Heart left ventricle (tissue), 16 donors: ENCODE data around the gene TMEM185B. TPM values are rescaled to one million over a fixed set of nuclear protein-coding genes. Genes with fewer than 3 reads are reported as not detected.

ENCODE experiments used
- ATAC-seq, 4 donors: fragments of 200-7000 bp; cut with Tn5 transposase; one replicate each; pipeline ENCODE4 v1.9.1; 2020 to 2022; ENCODE audit warnings: moderate library complexity in 4 of 4, mild to moderate bottlenecking in 3 of 4, moderate number of reproducible peaks in 1 of 4
- DNase-seq, 5 donors: peaks; one replicate each; pipeline ENCODE4 v3.0.0-alpha.2; 2020
- H3K27ac ChIP-seq, 12 donors: fragments of 200-600 bp; sonication (generic) in 4 of 12; one replicate each; pipeline versions ENCODE4 v1.5.0 to v1.8.0; 2016 to 2022; ENCODE audit warnings: mild to moderate bottlenecking in 2 of 12
- H3K27me3 ChIP-seq, 9 donors: fragments of 200-600 bp; sonication (generic) in 2 of 9; one replicate each; pipeline versions ENCODE4 v1.5.1 to v1.8.0; 2016 to 2022; ENCODE audit warnings: mild to moderate bottlenecking in 3 of 9
- H3K36me3 ChIP-seq, 9 donors: fragments of 200-600 bp; sonication (generic) in 2 of 9; one replicate each; pipeline versions ENCODE4 v1.5.0 to v1.8.0; 2018 to 2022; ENCODE audit warnings: mild to moderate bottlenecking in 2 of 9
- H3K4me1 ChIP-seq, 12 donors: fragments of 200-600 bp; sonication (generic) in 4 of 12; one replicate each; pipeline versions ENCODE4 v1.5.0 to v1.8.0; 2016 to 2022; ENCODE audit warnings: mild to moderate bottlenecking in 3 of 12
- H3K4me3 ChIP-seq, 12 donors: fragments of 200-600 bp; sonication (generic) in 4 of 12; one replicate each; pipeline versions ENCODE4 v1.5.0 to v1.8.0; 2017 to 2022; ENCODE audit warnings: mild to moderate bottlenecking in 9 of 12, moderate library complexity in 4 of 12
- H3K9me3 ChIP-seq, 12 donors: fragments of 200-600 bp; sonication (generic) in 4 of 12; one replicate each; pipeline versions ENCODE4 v1.5.0 to v1.8.0; 2016 to 2022; ENCODE audit warnings: mild to moderate bottlenecking in 1 of 12
- CTCF ChIP-seq, 12 donors: fragments of 200-600 bp; sonication (generic) in 4 of 12; IDR thresholded peaks; one replicate each; pipeline versions ENCODE4 v1.5.0 to v1.8.0; 2018 to 2022; ENCODE audit warnings: antibody characterized with exemption in 12 of 12, mild to moderate bottlenecking in 5 of 12
- POLR2A ChIP-seq, 2 donors: fragments of 450-650 bp; IDR thresholded peaks; one replicate each; pipeline ENCODE4 v1.6.1; 2017; ENCODE audit warnings: antibody characterized with exemption in 2 of 2, mild to moderate bottlenecking in 2 of 2, moderate library complexity in 2 of 2
- WGBS, 4 donors: extraction: QIAGEN DNeasy Blood & Tissue Kit in 2 of 4; methylation state at CpG; one replicate each; pipeline versions ENCODE4 v1.1.5 to v1.1.7; 2013 to 2018; 5-methylcytosine and 5-hydroxymethylcytosine counted together
- intact Hi-C, 10 donors: fragments of 100-400 bp; cut with DNase I; formaldehyde crosslinking; loops; one replicate each; pipeline versions ENCODE4 v1.11.1 to v1.14.2; 2022
- polyA plus RNA-seq, 2 donors: library from polyadenylated mRNA; stranded (reverse); fragments of 200-250 nt; gene quantifications; one replicate each; pipeline ENCODE4 v1.2.3, GENCODE V29; 2013
- total RNA-seq, 9 donors: library from RNA; depleted of rRNA in 2 of 9; stranded (reverse); fragments of >200 nt in 2 of 9; fragmentation: NEBNext Ultra II Directional in 3 of 9; extraction: Animal tissue kit (Norgen Biotek cat#: 25700) in 3 of 9; gene quantifications; one replicate each; pipeline versions ENCODE4 v1.1.0 to v1.2.4, GENCODE V29; 2016 to 2023
- donor health status: ischemic (EF 13 %, LVEDD 7.1; RV severe dilation, severe dysfunction).
- donor health status: healthy with polysubstance abuse.
- donor health status: DM: no; HTN: yes; CAD: no.
- donor health status: DM: no; HTN: no; CAD: no.
- donor health status: ischemic (EF 25% LVEDD 6.9; RV normal size, moderate dysfunction).
- donor health status: ischemic (EF 25% LVEDD 5.7; RV mildly dilated, moderate dysfunction).
- donor health status: healthy.
- donor health status: DM: yes; HTN: yes; CAD: no.
- donor health status: ischemic (EF 35%, LVEDD 5.7; RV mildly dilated, moderate dysfunction).
- donor health status: nonischemic (EF 11% LVEDD 7.7; RV severe dilation, severe dysfunction).
- donor health status: DM: yes; HTN: yes; CAD: no.
- donor health status: PGD.
- donor health status: ischemic (EF 29% LVEDD 5.4; RV normal size, mild dysfunction).
- donor health status: nonischemic (EF 23%, LVEDD 6.1; RV moderate dilation, normal function).

Gene TMEM185B
- total and polyA plus RNA-seq, 11 donors: 7.8 to 29.8 (median 22.5) TPM

DNA sequence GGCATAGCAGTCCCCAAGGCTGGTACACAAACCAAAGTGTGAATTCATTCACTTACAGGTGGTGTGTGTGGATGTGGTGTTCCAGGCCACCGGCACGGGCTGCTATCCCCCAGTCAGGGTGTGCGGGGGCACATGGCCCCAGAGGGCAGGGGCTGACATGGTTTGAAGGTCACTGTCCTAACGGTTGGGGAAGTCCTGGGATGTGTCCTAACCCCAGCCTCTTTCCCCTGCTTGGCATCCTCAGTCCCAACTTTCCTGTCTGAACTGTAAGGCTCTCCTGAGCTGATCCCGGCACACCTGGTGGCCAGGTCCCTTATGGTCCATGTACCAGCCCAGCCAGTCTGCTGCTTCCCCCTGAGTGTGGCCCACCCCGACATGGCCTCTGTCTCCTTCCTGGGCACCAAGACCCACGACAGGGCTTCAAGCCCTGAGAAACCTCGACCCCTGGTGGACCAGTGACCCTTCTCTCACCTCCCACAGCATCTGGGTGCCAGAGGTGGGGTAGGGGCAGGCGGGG lies 2.4 kb upstream of the TMEM185B start:
- intact Hi-C loops: loop anchor here in 4 of 10 donors (5.0 to 10.0 kb wide), 2 partner anchors 87 to 89 kb away; no protein-coding TSS in a partner anchor
- no peaks in the 10 kb centered on the region for H3K27me3 ChIP-seq
- DNase-seq: no peak
- H3K4me1 ChIP-seq: peaks cover 0 to 41% (median 25%) of the 10 kb centered on the region in 12 donors
- no peak overlapping the region for H3K4me3 ChIP-seq
- H3K36me3 ChIP-seq: peaks cover 0 to 13% (median 0%) of the 10 kb centered on the region in 9 donors
- no peak for TF ChIP-seq POLR2A (IDR thresholded peaks at IDR 0.05)
- TF ChIP-seq CTCF (IDR thresholded peaks at IDR 0.05): no peak
- no peak for ATAC-seq
- peaks cover 0 to 11% (median 0%) of the 10 kb centered on the region in 12 donors for H3K9me3 ChIP-seq
- 91 to 97% (median 94%) methylated on average over 8 to 9 of the region's 9 CpGs for WGBS, 4 donors
- no peak overlapping the region for H3K27ac ChIP-seq

DNA sequence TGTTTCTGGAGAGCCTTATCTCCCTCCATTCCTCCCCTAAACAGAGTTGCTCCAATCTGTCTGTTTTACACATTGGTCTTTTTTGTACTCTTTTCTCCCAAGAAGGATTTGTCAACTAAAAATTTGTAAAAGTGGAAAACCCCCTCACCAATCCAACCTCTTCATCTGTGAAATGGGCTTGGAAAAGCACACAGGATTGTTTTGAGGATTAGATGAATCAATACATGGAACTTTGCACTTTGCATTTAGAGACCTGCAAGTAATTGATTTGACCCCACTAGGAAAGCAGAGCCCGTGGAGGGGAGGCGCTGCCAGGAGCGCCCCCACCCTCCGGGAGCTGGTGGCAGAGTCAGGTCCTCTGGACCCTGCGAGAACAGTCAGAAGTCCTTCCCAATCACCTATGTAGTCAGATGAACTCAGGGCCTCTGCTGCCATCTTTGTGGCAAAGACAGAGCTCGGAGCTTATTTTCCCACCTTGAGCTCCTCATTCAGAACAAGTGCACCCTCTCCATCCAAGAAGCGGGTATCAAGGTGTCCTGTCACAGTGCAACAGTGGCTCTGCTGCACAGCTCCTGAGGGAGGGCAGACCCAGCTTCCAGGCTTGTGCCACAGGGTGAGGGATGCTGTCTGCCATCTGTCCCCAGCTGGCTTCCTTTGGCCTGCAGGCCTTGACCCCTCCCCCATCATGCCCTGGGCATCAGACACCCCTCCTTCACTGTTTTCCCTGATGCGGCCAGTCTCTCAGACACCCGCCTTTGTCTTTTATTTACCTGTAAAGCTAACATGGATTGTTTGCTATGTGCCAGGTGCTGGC lies 1.7 kb upstream of the TMEM185B start:
- Histone ChIP-seq H3K4me1 (peaks cover 0 to 46% (median 25%) of the 10 kb centered on the region in 12 donors), H3K9me3 (peaks cover 0 to 11% (median 0%) of the 10 kb centered on the region in 12 donors), H3K36me3 (peaks cover 0 to 14% (median 0%) of the 10 kb centered on the region in 9 donors), H3K4me3 (no peak overlapping the region), H3K27ac (no peak overlapping the region), H3K27me3 (no peaks in the 10 kb centered on the region)
- DNase-seq (no peak), ATAC-seq (no peak)
- intact Hi-C loops: loop anchor here in 5 of 10 donors (5.0 to 10.0 kb wide), 3 partner anchors 32 to 90 kb away; no protein-coding TSS in a partner anchor
- no peak for TF ChIP-seq CTCF (IDR thresholded peaks at IDR 0.05)
- WGBS, 4 donors: 94 to 97% (median 97%) methylated on average over 9 of the region's 9 CpGs

GRCh38 chr2:120224256-120224655 lies 1.1 kb upstream of the TMEM185B start:
- peaks cover 0 to 11% (median 0%) of the 10 kb centered on the region in 12 donors for H3K9me3 ChIP-seq
- peak overlapping the region in 5 of 12 donors; percentile 89 to 98 (median 90) for H3K27ac ChIP-seq
- no peaks in the 10 kb centered on the region for H3K27me3 ChIP-seq
- WGBS, 4 donors: 91 to 94% (median 93%) methylated on average over 6 to 13 of the region's 13 CpGs
- intact Hi-C loops: loop anchor here in 4 of 10 donors (5.0 to 10.0 kb wide), 2 partner anchors 33 to 91 kb away; no protein-coding TSS in a partner anchor
- TF ChIP-seq CTCF (IDR thresholded peaks at IDR 0.05) (no peak), POLR2A (IDR thresholded peaks at IDR 0.05) (no peak)
- H3K4me1 ChIP-seq: peaks cover 0 to 47% (median 25%) of the 10 kb centered on the region in 12 donors
- no peak for DNase-seq
- peaks cover 0 to 16% (median 0%) of the 10 kb centered on the region in 9 donors for H3K36me3 ChIP-seq
- no peak for ATAC-seq
- peak overlapping the region in 8 of 12 donors; percentile 65 to 89 (median 70) for H3K4me3 ChIP-seq
